SKM-1 treated with dmso at 0.1 percent for 144 hours (cell line): ENCODE measurements around the gene ALOXE3.
"Not testable (repeated sequence)": the region's sequence is repeated elsewhere in the genome, so short reads cannot be mapped to it uniquely, and the experiment has no call there.

Source experiments
- DNase-seq: peaks from one replicate; lab custom pipeline; 2025; ENCODE audit not compliant: unreplicated experiment; lab: John Stamatoyannopoulos, UW

The ALOXE3 gene

GRCh38 chr17:8073627-8074484 lies 44.5 kb downstream of the ALOXE3 start:
- DNase-seq, result peak; percentile 33

GRCh38 chr17:8072729-8073461 lies 45.4 kb downstream of the ALOXE3 start:
- DNase-seq, result no peak

- no peak for DNase-seq
Measured at GRCh38 chr17:8072341-8072728, 46.0 kb downstream of the ALOXE3 start.

GRCh38 chr17:8071496-8071895 lies 46.8 kb downstream of the ALOXE3 start:
- DNase-seq, result no peak

- no peak for DNase-seq
Measured at GRCh38 chr17:8069587-8069860, 48.8 kb downstream of the ALOXE3 start.

- DNase-seq, result peak; percentile 55
Measured at GRCh38 chr17:8068736-8069586, 49.4 kb downstream of the ALOXE3 start.

GRCh38 chr17:8067806-8068205 lies 50.5 kb downstream of the ALOXE3 start:
- DNase-seq, result no peak

GRCh38 chr17:8066841-8067775 lies 51.2 kb downstream of the ALOXE3 start:
- no peak for DNase-seq

GRCh38 chr17:8064561-8065019 lies 53.7 kb downstream of the ALOXE3 start:
- no peak for DNase-seq

- DNase-seq, result no peak
Measured at GRCh38 chr17:8063761-8064534, 54.4 kb downstream of the ALOXE3 start.

- no peak for DNase-seq
Measured at GRCh38 chr17:8062807-8063483, 55.4 kb downstream of the ALOXE3 start.

GRCh38 chr17:8062435-8062806 lies 55.9 kb downstream of the ALOXE3 start:
- no peak for DNase-seq

GRCh38 chr17:8061851-8062250 lies 56.5 kb downstream of the ALOXE3 start:
- not testable (repeated sequence) for DNase-seq

GRCh38 chr17:8060274-8060673 lies 58.0 kb downstream of the ALOXE3 start:
- peak; percentile 20 for DNase-seq

- DNase-seq, result no peak
Measured at GRCh38 chr17:8059131-8059530, 59.2 kb downstream of the ALOXE3 start.

GRCh38 chr17:8057691-8058114 lies 60.6 kb downstream of the ALOXE3 start:
- DNase-seq, result peak; percentile 52

GRCh38 chr17:8056976-8057625 lies 61.2 kb downstream of the ALOXE3 start:
- DNase-seq, result no peak

GRCh38 chr17:8056232-8056975 lies 61.9 kb downstream of the ALOXE3 start:
- peak; percentile 68 for DNase-seq
